GM23338 (cell line): ENCODE data around the gene DAGLA.

Experiments used
- CREB1 ChIP-seq: fragments of 250-450 bp; sonication (Bioruptor Pico); IDR thresholded peaks from 2 replicates; pipeline ENCODE4 v1.5.0; 2020; ENCODE audit warnings: low read depth, mild to moderate bottlenecking, moderate library complexity
- ETS1 ChIP-seq: IDR thresholded peaks from 2 replicates; pipeline ENCODE4 v1.6.1; 2016; ENCODE audit warnings: antibody characterized with exemption
- EZH2 ChIP-seq: fragments of 200-600 bp; sonication (generic); IDR thresholded peaks from one replicate; pipeline ENCODE4 v1.8.0; 2017; ENCODE audit warnings: antibody characterized with exemption, mild to moderate bottlenecking, low read depth; ENCODE audit not compliant: unreplicated experiment
- NANOG ChIP-seq: IDR thresholded peaks from 2 replicates; pipeline ENCODE4 v1.6.1; 2016; ENCODE audit warnings: antibody characterized with exemption, borderline replicate concordance
- POLR2AphosphoS5 ChIP-seq: IDR thresholded peaks from 2 replicates; pipeline ENCODE4 v1.6.1; 2016; ENCODE audit warnings: antibody characterized with exemption, low read depth
- TF ChIP-seq, protein P1 (sequence below), 2 experiments: fragments of 200-600 bp in 1 of 2; sonication (generic) in 1 of 2; conservative IDR thresholded peaks; 2 replicates each; pipeline versions ENCODE4 v1.5.1 to v1.6.1; 2016 to 2017; ENCODE audit warnings: antibody characterized with exemption in 2 of 2, low read depth in 2 of 2, mild to moderate bottlenecking in 2 of 2, moderate library complexity in 1 of 2
- TF ChIP-seq, protein P2 (sequence below): IDR thresholded peaks from one replicate; pipeline ENCODE4 v1.6.1; 2018; ENCODE audit warnings: antibody characterized with exemption; ENCODE audit not compliant: unreplicated experiment

DNA sequence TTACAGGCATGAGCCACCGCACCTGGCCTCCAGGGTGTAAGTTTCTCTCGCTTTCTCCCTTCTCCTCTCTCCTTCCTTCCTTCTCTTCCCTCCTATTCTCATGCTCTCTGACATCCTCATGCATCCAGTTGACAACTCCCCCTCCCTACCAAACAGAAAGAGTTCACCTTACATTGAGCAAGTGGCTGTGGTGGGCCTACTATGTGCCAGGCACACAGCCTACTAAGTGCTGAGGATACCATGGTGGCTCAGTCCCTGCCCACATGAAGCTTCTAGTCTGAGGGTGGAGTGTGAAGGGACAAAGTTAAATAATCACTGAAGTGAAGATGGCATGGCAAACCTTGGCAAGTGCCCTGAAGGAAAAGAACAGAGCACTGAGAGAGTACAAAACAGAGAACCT, 9.6 kb upstream of the DAGLA start:
- TF ChIP-seq, protein P1, sequence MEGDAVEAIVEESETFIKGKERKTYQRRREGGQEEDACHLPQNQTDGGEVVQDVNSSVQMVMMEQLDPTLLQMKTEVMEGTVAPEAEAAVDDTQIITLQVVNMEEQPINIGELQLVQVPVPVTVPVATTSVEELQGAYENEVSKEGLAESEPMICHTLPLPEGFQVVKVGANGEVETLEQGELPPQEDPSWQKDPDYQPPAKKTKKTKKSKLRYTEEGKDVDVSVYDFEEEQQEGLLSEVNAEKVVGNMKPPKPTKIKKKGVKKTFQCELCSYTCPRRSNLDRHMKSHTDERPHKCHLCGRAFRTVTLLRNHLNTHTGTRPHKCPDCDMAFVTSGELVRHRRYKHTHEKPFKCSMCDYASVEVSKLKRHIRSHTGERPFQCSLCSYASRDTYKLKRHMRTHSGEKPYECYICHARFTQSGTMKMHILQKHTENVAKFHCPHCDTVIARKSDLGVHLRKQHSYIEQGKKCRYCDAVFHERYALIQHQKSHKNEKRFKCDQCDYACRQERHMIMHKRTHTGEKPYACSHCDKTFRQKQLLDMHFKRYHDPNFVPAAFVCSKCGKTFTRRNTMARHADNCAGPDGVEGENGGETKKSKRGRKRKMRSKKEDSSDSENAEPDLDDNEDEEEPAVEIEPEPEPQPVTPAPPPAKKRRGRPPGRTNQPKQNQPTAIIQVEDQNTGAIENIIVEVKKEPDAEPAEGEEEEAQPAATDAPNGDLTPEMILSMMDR (conservative IDR thresholded peaks at IDR 0.05; ENCODE audit: low read depth in 2 of 2) = no peak
- TF ChIP-seq EZH2 = no peak
- no peak for TF ChIP-seq POLR2AphosphoS5
- TF ChIP-seq, protein P2, sequence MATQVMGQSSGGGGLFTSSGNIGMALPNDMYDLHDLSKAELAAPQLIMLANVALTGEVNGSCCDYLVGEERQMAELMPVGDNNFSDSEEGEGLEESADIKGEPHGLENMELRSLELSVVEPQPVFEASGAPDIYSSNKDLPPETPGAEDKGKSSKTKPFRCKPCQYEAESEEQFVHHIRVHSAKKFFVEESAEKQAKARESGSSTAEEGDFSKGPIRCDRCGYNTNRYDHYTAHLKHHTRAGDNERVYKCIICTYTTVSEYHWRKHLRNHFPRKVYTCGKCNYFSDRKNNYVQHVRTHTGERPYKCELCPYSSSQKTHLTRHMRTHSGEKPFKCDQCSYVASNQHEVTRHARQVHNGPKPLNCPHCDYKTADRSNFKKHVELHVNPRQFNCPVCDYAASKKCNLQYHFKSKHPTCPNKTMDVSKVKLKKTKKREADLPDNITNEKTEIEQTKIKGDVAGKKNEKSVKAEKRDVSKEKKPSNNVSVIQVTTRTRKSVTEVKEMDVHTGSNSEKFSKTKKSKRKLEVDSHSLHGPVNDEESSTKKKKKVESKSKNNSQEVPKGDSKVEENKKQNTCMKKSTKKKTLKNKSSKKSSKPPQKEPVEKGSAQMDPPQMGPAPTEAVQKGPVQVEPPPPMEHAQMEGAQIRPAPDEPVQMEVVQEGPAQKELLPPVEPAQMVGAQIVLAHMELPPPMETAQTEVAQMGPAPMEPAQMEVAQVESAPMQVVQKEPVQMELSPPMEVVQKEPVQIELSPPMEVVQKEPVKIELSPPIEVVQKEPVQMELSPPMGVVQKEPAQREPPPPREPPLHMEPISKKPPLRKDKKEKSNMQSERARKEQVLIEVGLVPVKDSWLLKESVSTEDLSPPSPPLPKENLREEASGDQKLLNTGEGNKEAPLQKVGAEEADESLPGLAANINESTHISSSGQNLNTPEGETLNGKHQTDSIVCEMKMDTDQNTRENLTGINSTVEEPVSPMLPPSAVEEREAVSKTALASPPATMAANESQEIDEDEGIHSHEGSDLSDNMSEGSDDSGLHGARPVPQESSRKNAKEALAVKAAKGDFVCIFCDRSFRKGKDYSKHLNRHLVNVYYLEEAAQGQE = no peak
- TF ChIP-seq NANOG = no peak
- TF ChIP-seq ETS1 = no peak
- TF ChIP-seq CREB1 (CRISPR knock-in tag) = no peak
